C4-2B (cell line): ENCODE results near the gene TOLLIP.

Experiments
- CTCF ChIP-seq: fragments of 450-650 bp; conservative IDR thresholded peaks from 2 replicates; pipeline ENCODE4 v1.5.1; 2017; ENCODE audit warnings: mild to moderate bottlenecking
- ZFX ChIP-seq: fragments of 450-650 bp; IDR thresholded peaks from 2 replicates; pipeline ENCODE4 v1.6.1; 2017

- TF ChIP-seq CTCF = no peak
- no peak for TF ChIP-seq ZFX
Observed at GRCh38 chr11:1272531-1272930, 36.9 kb downstream of the TOLLIP start.
